ENCODE data around the gene NFIA.

- no peak for TF ChIP-seq CTCF (IDR thresholded peaks at IDR 0.05)
- TF ChIP-seq POLR2A (IDR thresholded peaks at IDR 0.05), result no peak
Observed at GRCh38 chr1:61449410-61449809, 367.0 kb downstream of the NFIA start.
